IPS-18a (cell line): ENCODE measurements around the gene GGCX.
"Not testable (repeated sequence)": the region's sequence is repeated elsewhere in the genome, so short reads cannot be mapped to it uniquely, and the experiment has no call there.

Source experiments
- H3K27ac ChIP-seq: one replicate; pipeline ENCODE4 v1.5.1; 2013; ENCODE audit warnings: low read length
- H3K27me3 ChIP-seq: one replicate; pipeline ENCODE4 v1.6.1; 2013; ENCODE audit warnings: mild to moderate bottlenecking, low read length; ENCODE audit not compliant: control insufficient read depth, insufficient read depth
- H3K36me3 ChIP-seq: one replicate; pipeline ENCODE4 v1.6.1; 2013; ENCODE audit warnings: low read depth, low read length; ENCODE audit not compliant: control insufficient read depth
- H3K4me1 ChIP-seq: one replicate; pipeline ENCODE4 v1.6.1; 2013; ENCODE audit warnings: low read depth, low read length; ENCODE audit not compliant: control insufficient read depth
- H3K4me3 ChIP-seq: one replicate; pipeline ENCODE4 v1.5.1; 2013; ENCODE audit warnings: low read length
- H3K9ac ChIP-seq: one replicate; pipeline ENCODE4 v1.6.1; 2013; ENCODE audit warnings: mild to moderate bottlenecking, low read length, moderate library complexity
- H3K9me3 ChIP-seq: one replicate; pipeline ENCODE4 v1.6.1; 2013; ENCODE audit warnings: low read depth, low read length; ENCODE audit not compliant: control insufficient read depth

GGCX gene

GRCh38 chr2:85561280-85562212 is at the start of gene GGCX:
Gene GGCX (minus strand): TSS chr2:85561493. CDS start chr2:85561428, 65 bp downstream.
- Histone ChIP-seq H3K9me3 (no peaks in the 10 kb centered on the region), H3K27me3 (no peaks in the 10 kb centered on the region), H3K36me3 (no peaks in the 10 kb centered on the region), H3K27ac (peak within 1 kb of the TSS; percentile 88), H3K4me1 (no peaks in the 10 kb centered on the region), H3K4me3 (peak within 1 kb of the TSS; percentile 85), H3K9ac (peak within 1 kb of the TSS; percentile 87)

- Histone ChIP-seq H3K27ac (no peak overlapping the region), H3K36me3 (peaks cover 20% of the 10 kb centered on the region), H3K4me1 (no peaks in the 10 kb centered on the region), H3K9ac (no peak overlapping the region), H3K27me3 (no peaks in the 10 kb centered on the region), H3K4me3 (no peak overlapping the region), H3K9me3 (no peaks in the 10 kb centered on the region)
These were observed 46.2 kb upstream of the GGCX start for GRCh38 chr2:85607268-85608215.

- Histone ChIP-seq H3K27ac (no peak overlapping the region), H3K36me3 (peaks cover 20% of the 10 kb centered on the region), H3K4me1 (no peaks in the 10 kb centered on the region), H3K27me3 (no peaks in the 10 kb centered on the region), H3K9ac (no peak overlapping the region), H3K4me3 (no peak overlapping the region), H3K9me3 (no peaks in the 10 kb centered on the region)
These were observed 44.8 kb upstream of the GGCX start for GRCh38 chr2:85606116-85606455.

DNA sequence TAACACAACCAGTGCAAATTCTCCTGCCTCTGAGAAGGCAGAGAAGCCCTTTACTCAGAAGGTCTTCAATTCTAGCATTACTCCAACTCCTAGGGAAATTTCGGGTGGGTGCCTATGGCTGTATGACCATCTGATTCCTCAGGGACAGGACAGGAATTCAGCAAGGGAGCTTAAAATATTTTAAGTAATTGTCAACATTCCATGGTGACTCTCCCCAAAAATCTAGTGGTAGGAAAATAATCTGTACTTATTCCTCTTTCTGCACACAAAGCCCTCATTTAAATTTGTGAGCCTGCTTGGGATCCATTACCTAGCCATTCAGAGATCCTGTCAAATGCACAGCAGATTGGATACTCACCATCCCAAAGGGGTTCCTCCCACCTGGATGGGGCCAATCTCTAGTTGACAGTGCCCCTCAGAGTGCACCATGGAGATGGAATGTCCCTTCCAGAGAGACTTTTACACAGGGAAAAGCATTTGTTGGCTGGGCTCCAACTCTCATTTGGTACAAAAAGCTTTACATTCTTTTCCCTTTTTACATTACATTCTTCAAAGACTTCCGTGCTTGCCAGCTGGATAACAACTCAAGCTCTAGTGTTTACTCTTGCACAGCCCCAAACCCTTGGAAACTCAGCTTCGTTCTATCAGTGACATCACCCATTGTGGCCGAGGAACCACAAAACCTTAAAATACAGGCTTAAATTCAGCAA is 44.3 kb upstream of the GGCX start:
- H3K4me1 ChIP-seq = no peaks in the 10 kb centered on the region
- no peak overlapping the region for H3K9ac ChIP-seq
- H3K9me3 ChIP-seq = no peaks in the 10 kb centered on the region
- no peak overlapping the region for H3K27ac ChIP-seq
- H3K27me3 ChIP-seq = no peaks in the 10 kb centered on the region
- H3K4me3 ChIP-seq = no peak overlapping the region
- H3K36me3 ChIP-seq = peaks cover 20% of the 10 kb centered on the region

DNA sequence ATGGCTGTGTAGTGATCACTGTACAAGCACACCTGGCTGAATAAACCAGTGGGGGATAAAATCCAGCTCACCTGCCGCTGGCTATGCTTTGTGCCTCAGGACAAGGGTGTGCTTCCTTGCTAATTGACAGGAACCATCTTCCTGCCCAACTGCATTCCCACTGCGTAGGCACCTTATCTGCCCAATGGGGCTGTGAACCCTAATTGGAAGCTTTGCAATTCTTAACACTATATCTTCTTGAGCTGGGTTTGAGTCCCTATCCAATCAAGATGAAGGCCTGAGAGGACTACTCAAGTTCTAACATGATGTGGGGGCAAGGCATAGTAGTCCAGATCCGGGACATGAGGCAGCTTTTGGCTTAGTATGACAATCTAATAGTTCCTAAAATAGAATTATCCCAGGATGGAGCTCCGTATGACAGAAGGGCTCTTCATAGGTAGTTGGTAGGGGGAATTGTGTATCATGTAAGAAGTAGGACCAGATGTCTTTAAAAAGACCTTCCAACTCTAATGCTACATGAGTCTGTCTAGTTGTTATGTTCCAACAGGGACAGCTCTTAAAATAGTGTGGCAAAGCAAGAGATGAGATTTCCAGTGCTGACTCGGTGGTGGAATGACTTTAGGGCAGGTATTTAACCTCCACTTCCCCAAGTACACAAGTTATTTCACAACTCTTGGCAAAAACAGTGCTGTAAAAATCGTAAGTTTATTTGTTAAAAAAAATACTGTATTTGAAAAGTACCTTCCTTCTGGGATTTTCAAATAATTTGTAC is 43.5 kb upstream of the GGCX start:
- Histone ChIP-seq H3K27ac (no peak overlapping the region), H3K4me3 (no peak overlapping the region)

GRCh38 chr2:85604133-85604444 is 42.8 kb upstream of the GGCX start:
- H3K36me3 ChIP-seq = peaks cover 18% of the 10 kb centered on the region
- not testable (repeated sequence) for H3K27me3 ChIP-seq, H3K4me1 ChIP-seq, H3K9ac ChIP-seq, H3K27ac ChIP-seq, H3K4me3 ChIP-seq, H3K9me3 ChIP-seq

More for the DNA sequence above, 43.5 kb upstream of the GGCX start:
- Histone ChIP-seq H3K9ac (no peak overlapping the region), H3K9me3 (no peaks in the 10 kb centered on the region), H3K4me1 (no peaks in the 10 kb centered on the region), H3K27me3 (no peaks in the 10 kb centered on the region), H3K36me3 (peaks cover 20% of the 10 kb centered on the region)

DNA sequence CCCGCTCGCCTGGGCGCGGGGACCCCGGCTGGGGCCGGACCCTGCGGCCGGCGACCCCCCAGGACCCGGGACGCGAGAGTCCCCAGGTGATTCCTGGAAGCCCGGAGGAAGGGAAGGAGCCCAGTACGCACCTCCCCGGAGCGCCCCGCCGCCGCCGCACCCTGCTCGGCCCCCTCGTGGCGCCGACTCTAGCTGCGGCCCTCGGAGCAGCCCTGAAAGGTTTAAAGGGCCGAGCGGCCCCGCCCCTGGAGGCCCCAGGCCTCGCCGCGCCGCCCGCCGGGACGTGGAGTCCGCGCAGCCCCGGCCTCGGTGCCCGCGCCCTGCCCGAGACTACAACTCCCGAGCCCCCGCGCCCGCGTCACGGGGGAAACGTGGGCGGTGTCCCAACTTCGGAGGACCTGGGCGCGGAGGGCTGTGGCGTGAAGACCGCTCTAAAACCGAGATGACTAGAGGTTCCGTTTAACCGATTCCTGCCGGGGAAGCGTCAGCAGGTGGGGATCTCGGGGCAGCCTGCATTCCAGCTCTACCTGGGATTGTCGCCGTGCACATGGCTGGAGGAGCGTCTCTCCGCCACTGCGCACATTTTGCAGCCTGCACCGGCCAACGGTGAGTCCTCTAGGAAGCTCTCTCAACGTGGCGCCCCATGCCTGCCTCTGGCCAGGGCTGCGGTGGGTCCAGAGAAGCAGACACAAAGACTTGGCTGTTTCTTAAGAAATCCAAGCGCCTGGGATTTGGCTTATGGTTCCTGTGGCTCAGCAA is 41.4 kb upstream of the GGCX start, which contains the start of gene TMEM150A:
Gene TMEM150A, minus strand, starts transcription at position 223 of the 759 bp plus-strand sequence. CDS start 750 bp downstream, outside the sequence.
- Histone ChIP-seq H3K4me1 (no peaks in the 10 kb centered on the region), H3K4me3 (peak within 1 kb of the TSS; percentile 93), H3K9ac (peak within 1 kb of the TSS; percentile 84), H3K27ac (no peak within 1 kb of the TSS), H3K27me3 (no peaks in the 10 kb centered on the region), H3K36me3 (peaks cover 15% of the 10 kb centered on the region), H3K9me3 (no peaks in the 10 kb centered on the region)

DNA sequence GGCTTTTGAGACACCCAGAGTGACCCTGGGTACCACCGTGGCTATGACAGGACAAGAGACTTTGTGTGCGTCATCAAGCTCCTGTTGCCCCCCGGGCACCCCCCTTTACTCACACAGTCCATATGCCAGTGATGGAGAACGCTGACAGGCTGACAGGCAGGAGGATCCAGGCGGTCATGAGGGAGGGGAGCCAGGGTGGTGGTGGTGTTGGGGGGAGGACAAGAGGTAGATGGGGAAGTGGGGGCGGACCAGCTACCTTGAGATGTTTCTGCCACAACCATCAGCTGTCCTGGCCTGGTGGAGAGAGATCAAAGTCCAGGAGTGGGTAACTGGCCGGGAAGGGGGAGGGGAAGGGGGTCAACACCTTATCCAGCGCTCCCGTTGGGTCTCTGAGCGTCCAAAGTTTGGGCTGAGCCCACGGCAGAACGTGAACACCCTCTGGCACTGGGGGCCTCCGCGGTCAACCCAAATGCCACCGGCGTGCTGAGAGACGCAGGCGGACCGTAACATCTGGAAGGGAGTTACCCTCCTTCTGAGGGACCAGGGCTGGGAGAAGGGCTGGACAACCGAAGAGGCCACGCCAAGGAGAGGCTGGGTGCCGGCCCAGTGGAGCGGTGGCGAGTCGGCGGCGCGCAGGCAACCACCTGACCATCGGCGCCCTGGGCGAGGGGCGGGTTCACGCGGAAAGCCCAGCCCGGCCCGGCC is 40.6 kb upstream of the GGCX start:
- Histone ChIP-seq H3K4me3 (peak overlapping the region; percentile 93), H3K4me1 (no peaks in the 10 kb centered on the region), H3K27me3 (no peaks in the 10 kb centered on the region), H3K9ac (peak overlapping the region; percentile 84), H3K36me3 (peaks cover 14% of the 10 kb centered on the region), H3K9me3 (no peaks in the 10 kb centered on the region), H3K27ac (no peak overlapping the region)

DNA sequence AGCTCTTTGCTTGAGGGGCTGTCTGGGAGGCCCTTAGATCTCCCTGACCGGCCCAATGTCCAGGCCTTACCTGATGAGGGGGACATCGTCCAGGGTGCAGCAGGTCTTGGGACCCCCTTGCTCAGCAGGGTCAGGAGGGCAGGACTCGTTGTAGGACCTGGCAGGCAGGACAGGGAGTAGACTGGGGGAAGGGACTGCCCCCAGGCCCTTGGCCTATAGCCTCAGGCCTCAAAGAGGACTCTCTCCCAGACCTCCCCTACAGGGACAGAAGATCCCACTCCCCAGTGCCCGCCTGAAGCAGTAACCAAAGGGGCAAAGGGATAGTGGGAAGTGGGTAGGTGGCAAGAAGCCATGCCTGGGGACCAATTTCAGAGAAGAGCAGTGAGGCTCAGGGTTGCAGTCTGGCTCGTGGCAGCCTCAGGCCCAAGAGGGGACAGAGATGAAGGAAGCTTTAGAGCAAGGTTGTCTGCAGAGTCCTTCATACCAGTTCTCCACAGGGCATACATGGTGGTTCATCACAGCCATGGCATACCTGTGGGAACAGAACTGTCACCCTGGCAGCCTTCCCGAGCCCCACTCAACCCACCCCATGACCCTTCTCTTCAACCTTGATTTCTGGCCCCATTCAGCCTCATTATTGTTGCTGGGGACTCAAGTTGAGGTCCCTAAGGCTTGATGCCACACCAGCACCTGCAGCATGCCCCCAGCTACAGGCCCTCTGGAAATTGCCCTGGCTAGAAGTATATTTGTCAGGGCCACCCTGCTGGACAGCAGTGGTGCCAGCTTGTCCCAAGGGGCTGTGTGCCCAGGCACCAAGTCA is 39.9 kb upstream of the GGCX start:
- Histone ChIP-seq H3K9ac (no peak overlapping the region), H3K4me1 (no peaks in the 10 kb centered on the region), H3K36me3 (peaks cover 15% of the 10 kb centered on the region), H3K27me3 (no peaks in the 10 kb centered on the region), H3K27ac (no peak overlapping the region), H3K4me3 (peak overlapping the region; percentile 93), H3K9me3 (no peaks in the 10 kb centered on the region)
